Measurements from ENCODE around the gene TOLLIP.

GRCh38 chr11:1271002-1271401, 38.4 kb downstream of the TOLLIP start:
- TF ChIP-seq CTCF (IDR thresholded peaks at IDR 0.05), result no peak
- no peak for TF ChIP-seq POLR2A (IDR thresholded peaks at IDR 0.05)

All from esophagus squamous epithelium (tissue), 4 donors.